SKM-1 (cell line): ENCODE data around the gene INCA1.

Source experiments
- DNase-seq: peaks from one replicate; lab custom pipeline; 2025; ENCODE audit not compliant: unreplicated experiment; lab: John Stamatoyannopoulos, UW

The INCA1 gene

GRCh38 chr17:5011928-5012327, 14.6 kb upstream of the INCA1 start:
- DNase-seq = no peak

GRCh38 chr17:5003214-5003867, 6.0 kb upstream of the INCA1 start:
- DNase-seq = no peak

- DNase-seq = no peak
Measured at GRCh38 chr17:5002121-5002788, 4.9 kb upstream of the INCA1 start.

GRCh38 chr17:5000237-5000639, 2.9 kb upstream of the INCA1 start:
- DNase-seq = no peak

GRCh38 chr17:4999430-5000093, 2.2 kb upstream of the INCA1 start:
- DNase-seq = no peak

- DNase-seq = no peak
Measured at GRCh38 chr17:4998732-4999429, 1.6 kb upstream of the INCA1 start.

GRCh38 chr17:4998027-4998731, 857 bp upstream of the INCA1 start:
- no peak for DNase-seq

- no peak for DNase-seq
Measured at GRCh38 chr17:4994081-4994595, 3.2 kb downstream of the INCA1 start.

- no peak for DNase-seq
Measured at GRCh38 chr17:4987767-4988567, 9.4 kb downstream of the INCA1 start.

- DNase-seq = no peak
Measured at GRCh38 chr17:4986951-4987766, 10.2 kb downstream of the INCA1 start, which contains the start of gene CAMTA2. Gene CAMTA2 (minus strand): TSS chr17:4987675. CDS start chr17:4986222, 1,453 bp downstream.

- no peak for DNase-seq
Measured at GRCh38 chr17:4986403-4986802, 10.9 kb downstream of the INCA1 start.

GRCh38 chr17:4982305-4982704, 15.0 kb downstream of the INCA1 start:
- DNase-seq = no peak

GRCh38 chr17:4980644-4981216, 16.6 kb downstream of the INCA1 start:
- DNase-seq = no peak

- DNase-seq = peak; percentile 51
Measured at GRCh38 chr17:4978726-4979125, 18.6 kb downstream of the INCA1 start.

- no peak for DNase-seq
Measured at GRCh38 chr17:4974115-4974670, 23.1 kb downstream of the INCA1 start.

GRCh38 chr17:4973256-4974114, 23.8 kb downstream of the INCA1 start:
- peak; percentile 49 for DNase-seq

GRCh38 chr17:4972752-4973151, 24.6 kb downstream of the INCA1 start:
- DNase-seq = no peak
